ENCODE results near the gene HSD17B3.

- TF ChIP-seq CTCF (IDR thresholded peaks at IDR 0.05) (no peak), POLR2A (IDR thresholded peaks at IDR 0.05) (no peak)
Observed at GRCh38 chr9:96299823-96300222, 2.2 kb downstream of the HSD17B3 start.

Data from Peyer's patch (tissue), 4 donors.